Tibial nerve (tissue), 4 donors: ENCODE data around the gene SNX24.

ENCODE experiments used
- CTCF ChIP-seq, 5 experiments: fragments of 200-600 bp in 3 of 5; fragments of 450-650 bp in 2 of 5; sonication (generic) in 3 of 5; IDR thresholded peaks; one replicate each; pipeline ENCODE4 v1.5.1; 2016 to 2019; ENCODE audit warnings: antibody characterized with exemption in 5 of 5, mild to moderate bottlenecking in 3 of 5, moderate library complexity in 2 of 5
- EP300 ChIP-seq, 2 donors: sonication (generic); formaldehyde crosslinking; IDR thresholded peaks; one replicate each; pipeline ENCODE4 v1.6.1; 2017; ENCODE audit warnings: antibody characterized with exemption in 2 of 2, mild to moderate bottlenecking in 1 of 2
- POLR2A ChIP-seq, 2 donors: fragments of 450-650 bp; IDR thresholded peaks; one replicate each; pipeline ENCODE4 v1.6.1; 2017; ENCODE audit warnings: antibody characterized with exemption in 2 of 2, mild to moderate bottlenecking in 2 of 2, moderate library complexity in 2 of 2

GRCh38 chr5:122842016-122842580 is 3.3 kb upstream of the SNX24 start:
- TF ChIP-seq POLR2A (IDR thresholded peaks at IDR 0.05): no peak
- no peak for TF ChIP-seq CTCF (IDR thresholded peaks at IDR 0.05)
- TF ChIP-seq EP300 (IDR thresholded peaks at IDR 0.05): no peak
